Fibroblast of mammary gland (primary cell): ENCODE data around the gene DDX52.

Experiments used
- DNase-seq: peaks from one replicate; pipeline ENCODE4 v3.0.0-alpha.2; 2010; ENCODE audit warnings: low read depth
- H3K4me3 ChIP-seq: 2 replicates; pipeline ENCODE4 v1.5.1; 2011; ENCODE audit warnings: low read depth, mild to moderate bottlenecking, low read length, moderate library complexity; ENCODE audit not compliant: control insufficient read depth
- CTCF ChIP-seq: conservative IDR thresholded peaks from 2 replicates; pipeline ENCODE4 v1.5.1; 2011; ENCODE audit warnings: low read depth, low read length, inconsistent platforms; ENCODE audit not compliant: control insufficient read depth, insufficient read depth

DDX52 gene

GRCh38 chr17:37592291-37592690 lies 51.0 kb downstream of the DDX52 start:
- DNase-seq, result peak; percentile 54
- no peak overlapping the region for H3K4me3 ChIP-seq
- TF ChIP-seq CTCF, result no peak

GRCh38 chr17:37585066-37585465 lies 58.2 kb downstream of the DDX52 start:
- no peak overlapping the region for H3K4me3 ChIP-seq
- DNase-seq, result no peak
- TF ChIP-seq CTCF, result no peak

- peak; percentile 15 for DNase-seq
- no peak overlapping the region for H3K4me3 ChIP-seq
Measured at GRCh38 chr17:37576281-37576680, 67.0 kb downstream of the DDX52 start.

GRCh38 chr17:37574427-37574826 lies 68.8 kb downstream of the DDX52 start:
- TF ChIP-seq CTCF, result no peak
- DNase-seq, result no peak
- no peak overlapping the region for H3K4me3 ChIP-seq

More at GRCh38 chr17:37576281-37576680, 67.0 kb downstream of the DDX52 start:
- TF ChIP-seq CTCF, result no peak

GRCh38 chr17:37571674-37572073 lies 71.6 kb downstream of the DDX52 start:
- no peak for DNase-seq
- H3K4me3 ChIP-seq, result no peak overlapping the region
- TF ChIP-seq CTCF, result no peak

GRCh38 chr17:37570527-37571093 lies 72.6 kb downstream of the DDX52 start:
- H3K4me3 ChIP-seq, result no peak overlapping the region
- peak; percentile 50 for TF ChIP-seq CTCF
- peak; percentile 65 for DNase-seq
